Neural cell (in vitro differentiated cells): ENCODE results near the gene STK10. TPM values are rescaled to one million over a fixed set of nuclear protein-coding genes. Genes with fewer than 3 reads are reported as not detected.

Experiments used
- H2AFZ ChIP-seq: fragments of 200-600, 300-800 bp; sonication (generic), shearing (Covaris generic); 2 replicates; pipeline ENCODE4 v1.6.0; 2014; ENCODE audit warnings: low read depth, mild to moderate bottlenecking, antibody characterized with exemption, low read length, moderate library complexity
- H3F3A ChIP-seq: fragments of 200-600 bp; shearing (Covaris generic); 2 replicates; pipeline ENCODE4 v1.6.1; 2016; ENCODE audit warnings: mild to moderate bottlenecking, moderate library complexity, mixed read lengths, antibody characterized with exemption, low read length; ENCODE audit not compliant: insufficient read depth, poor library complexity, severe bottlenecking
- H3K27ac ChIP-seq: fragments of 200-600, 300-800 bp; sonication (generic), shearing (Covaris generic); 2 replicates; pipeline ENCODE4 v1.5.1; 2014; ENCODE audit warnings: mild to moderate bottlenecking, low read length, moderate library complexity
- H3K27me3 ChIP-seq: fragments of 300-800, 200-600 bp; sonication (generic), shearing (Covaris generic); 2 replicates; pipeline ENCODE4 v1.6.0; 2014; ENCODE audit warnings: mild to moderate bottlenecking, low read depth, low read length, moderate library complexity; ENCODE audit not compliant: insufficient read depth
- H3K36me3 ChIP-seq: fragments of 300-800, 200-600 bp; sonication (generic), shearing (Covaris generic); 2 replicates; pipeline ENCODE4 v1.5.1; 2014; ENCODE audit warnings: mild to moderate bottlenecking, antibody characterized with exemption, low read length, moderate library complexity; ENCODE audit not compliant: insufficient read depth
- H3K4me2 ChIP-seq: fragments of 300-800, 200-600 bp; sonication (generic), shearing (Covaris generic); 2 replicates; pipeline ENCODE4 v1.6.0; 2014; ENCODE audit warnings: mild to moderate bottlenecking, low read length
- H3K4me3 ChIP-seq: fragments of 300-800, 200-600 bp; sonication (generic), shearing (Covaris generic); 2 replicates; pipeline ENCODE4 v1.5.1; 2014; ENCODE audit warnings: mild to moderate bottlenecking, low read length, moderate library complexity
- H3K79me2 ChIP-seq: fragments of 200-600 bp; shearing (Covaris generic); replicated peaks from 2 replicates; pipeline ENCODE4 v1.6.0; 2014; ENCODE audit warnings: mild to moderate bottlenecking, low read length, moderate library complexity; ENCODE audit not compliant: insufficient read depth
- H3K9ac ChIP-seq: fragments of 300-800, 200-600 bp; sonication (generic), shearing (Covaris generic); 2 replicates; pipeline ENCODE4 v1.6.1; 2016; ENCODE audit warnings: mild to moderate bottlenecking, low read length, mixed read lengths
- H3K9me2 ChIP-seq: fragments of 200-600 bp; shearing (Covaris generic); 2 replicates; pipeline ENCODE4 v1.6.1; 2016; ENCODE audit warnings: mild to moderate bottlenecking, low read length, mixed read lengths; ENCODE audit not compliant: insufficient read depth
- H3K9me3 ChIP-seq: fragments of 200-600, 300-800 bp; sonication (generic), shearing (Covaris generic); 2 replicates; pipeline ENCODE4 v1.6.1; 2016; ENCODE audit warnings: mild to moderate bottlenecking, mixed run types, low read length, moderate library complexity, mixed read lengths
- H4K20me1 ChIP-seq: fragments of 200-600 bp; shearing (Covaris generic); 2 replicates; pipeline ENCODE4 v1.6.1; 2016; ENCODE audit warnings: mild to moderate bottlenecking, mixed run types; ENCODE audit not compliant: insufficient read depth
- CTCF ChIP-seq: fragments of 450-650 bp; IDR thresholded peaks from 2 replicates; pipeline ENCODE4 v1.5.1; 2014; ENCODE audit warnings: antibody characterized with exemption, mild to moderate bottlenecking, moderate library complexity; ENCODE audit not compliant: poor library complexity, severe bottlenecking
- EP300 ChIP-seq: fragments of 450-650 bp; conservative IDR thresholded peaks from 2 replicates; pipeline ENCODE4 v1.6.1; 2014; ENCODE audit warnings: antibody characterized with exemption, mild to moderate bottlenecking, moderate library complexity; ENCODE audit not compliant: poor library complexity, severe bottlenecking
- EZH2 ChIP-seq: fragments of 200-600, 300-800 bp; shearing (Covaris generic), sonication (generic); IDR thresholded peaks from 2 replicates; pipeline ENCODE4 v1.6.1; 2014; ENCODE audit warnings: antibody characterized with exemption, low read length, borderline replicate concordance, mild to moderate bottlenecking; ENCODE audit not compliant: insufficient read depth, poor library complexity, severe bottlenecking
- MXI1 ChIP-seq: fragments of 450-650 bp; conservative IDR thresholded peaks from 2 replicates; pipeline ENCODE4 v1.6.1; 2014; ENCODE audit warnings: antibody characterized with exemption, mild to moderate bottlenecking; ENCODE audit not compliant: poor library complexity, severe bottlenecking
- POLR2AphosphoS5 ChIP-seq: IDR thresholded peaks from 2 replicates; pipeline ENCODE4 v1.6.1; 2012
- RAD21 ChIP-seq: fragments of 450-650 bp; conservative IDR thresholded peaks from 2 replicates; pipeline ENCODE4 v1.6.1; 2014; ENCODE audit warnings: antibody characterized with exemption, mild to moderate bottlenecking, moderate library complexity
- REST ChIP-seq: IDR thresholded peaks from 2 replicates; pipeline ENCODE4 v1.6.1; 2012; ENCODE audit warnings: borderline replicate concordance
- SMC3 ChIP-seq: fragments of 450-650 bp; conservative IDR thresholded peaks from 2 replicates; pipeline ENCODE4 v1.6.1; 2014; ENCODE audit warnings: antibody characterized with exemption, mild to moderate bottlenecking, moderate library complexity; ENCODE audit not compliant: poor library complexity
- TAF1 ChIP-seq: IDR thresholded peaks from 2 replicates; pipeline ENCODE4 v1.6.1; 2012; ENCODE audit warnings: low read depth
- polyA plus RNA-seq: library from polyadenylated mRNA; depleted of rRNA; stranded (reverse); fragments of >200 nt; gene quantifications from 2 replicates; pipeline ENCODE4 v1.2.3, GENCODE V29; 2014

Gene STK10
- polyA plus RNA-seq, 1 donor from 2014 or later = 8.2 TPM

- Histone ChIP-seq H3K4me2 (no peak overlapping the region), H3K4me3 (no peak overlapping the region), H3K9me3 (no peaks in the 10 kb centered on the region), H2AFZ (no peak overlapping the region), H4K20me1 (no peaks in the 10 kb centered on the region), H3F3A (no peaks in the 10 kb centered on the region), H3K9me2 (no peaks in the 10 kb centered on the region), H3K27me3 (no peaks in the 10 kb centered on the region), H3K9ac (no peak overlapping the region), H3K36me3 (no peaks in the 10 kb centered on the region), H3K79me2 (no peaks in the 10 kb centered on the region), H3K27ac (no peak overlapping the region)
- TF ChIP-seq TAF1 (no peak), REST (no peak), RAD21 (no peak), CTCF (no peak), MXI1 (no peak), EZH2 (no peak), EP300 (no peak), SMC3 (no peak), POLR2AphosphoS5 (no peak)
Measured at GRCh38 chr5:172031894-172032461, 156.0 kb downstream of the STK10 start.

- Histone ChIP-seq H3K9ac (no peak overlapping the region), H3K27me3 (no peaks in the 10 kb centered on the region), H3K27ac (no peak overlapping the region), H2AFZ (no peak overlapping the region), H3K9me2 (no peaks in the 10 kb centered on the region), H3K4me2 (no peak overlapping the region), H3K4me3 (no peak overlapping the region), H4K20me1 (no peaks in the 10 kb centered on the region), H3K9me3 (no peaks in the 10 kb centered on the region), H3K36me3 (no peaks in the 10 kb centered on the region), H3K79me2 (no peaks in the 10 kb centered on the region), H3F3A (no peaks in the 10 kb centered on the region)
- TF ChIP-seq CTCF (no peak), TAF1 (no peak), REST (no peak), EZH2 (no peak), SMC3 (no peak), EP300 (no peak), RAD21 (no peak), POLR2AphosphoS5 (no peak), MXI1 (no peak)
Measured at GRCh38 chr5:172029876-172030275, 158.1 kb downstream of the STK10 start.
